ENCODE measurements around the gene UNC45A. TPM values are rescaled to one million over a fixed set of nuclear protein-coding genes. Genes with fewer than 3 reads are reported as not detected.

Gene UNC45A
- total RNA-seq, 2 donors from 2014 or later = 42.8 to 85.0 TPM

DNA sequence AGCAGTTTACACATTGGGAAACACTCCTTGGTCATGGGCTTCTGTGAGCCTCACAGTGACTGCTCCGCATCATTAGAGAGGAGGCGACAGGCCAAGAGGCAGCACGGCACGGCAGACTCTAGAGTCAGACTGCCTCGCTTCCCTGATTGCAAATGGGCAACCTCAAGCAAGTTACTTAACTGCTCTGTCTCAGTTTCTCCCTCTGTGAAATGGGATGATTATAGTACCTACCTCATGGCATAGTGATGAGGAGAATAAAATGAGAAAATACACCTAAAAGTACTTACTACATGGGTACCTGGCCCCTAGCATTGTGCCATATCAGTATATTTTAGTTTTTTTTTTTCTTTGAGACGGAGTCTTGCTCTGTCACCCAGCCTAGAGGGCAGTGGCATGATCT lies 15.6 kb downstream of the UNC45A start:
- DNase-seq (no peak), ATAC-seq (no peak)
- Histone ChIP-seq H3K4me3 (no peak overlapping the region), H3K27me3 (no peaks in the 10 kb centered on the region), H3K27ac (no peak overlapping the region), H3K36me3 (replicated peaks in 1 of 2; ENCODE audit: insufficient read depth in 1 of 2, low read depth in 2 of 2) (peaks cover 11 to 34% of the 10 kb centered on the region in 2 donors), H3K9me3 (no peaks in the 10 kb centered on the region), H3K4me1 (peaks cover 11% of the 10 kb centered on the region)
- intact Hi-C loops (cut with DNase I) = loop anchor here (5.0 kb wide), 1 partner anchor 92 kb away; no protein-coding TSS in a partner anchor
- no peak for TF ChIP-seq POLR2A (IDR thresholded peaks at IDR 0.05)
- TF ChIP-seq, protein P1, sequence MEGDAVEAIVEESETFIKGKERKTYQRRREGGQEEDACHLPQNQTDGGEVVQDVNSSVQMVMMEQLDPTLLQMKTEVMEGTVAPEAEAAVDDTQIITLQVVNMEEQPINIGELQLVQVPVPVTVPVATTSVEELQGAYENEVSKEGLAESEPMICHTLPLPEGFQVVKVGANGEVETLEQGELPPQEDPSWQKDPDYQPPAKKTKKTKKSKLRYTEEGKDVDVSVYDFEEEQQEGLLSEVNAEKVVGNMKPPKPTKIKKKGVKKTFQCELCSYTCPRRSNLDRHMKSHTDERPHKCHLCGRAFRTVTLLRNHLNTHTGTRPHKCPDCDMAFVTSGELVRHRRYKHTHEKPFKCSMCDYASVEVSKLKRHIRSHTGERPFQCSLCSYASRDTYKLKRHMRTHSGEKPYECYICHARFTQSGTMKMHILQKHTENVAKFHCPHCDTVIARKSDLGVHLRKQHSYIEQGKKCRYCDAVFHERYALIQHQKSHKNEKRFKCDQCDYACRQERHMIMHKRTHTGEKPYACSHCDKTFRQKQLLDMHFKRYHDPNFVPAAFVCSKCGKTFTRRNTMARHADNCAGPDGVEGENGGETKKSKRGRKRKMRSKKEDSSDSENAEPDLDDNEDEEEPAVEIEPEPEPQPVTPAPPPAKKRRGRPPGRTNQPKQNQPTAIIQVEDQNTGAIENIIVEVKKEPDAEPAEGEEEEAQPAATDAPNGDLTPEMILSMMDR (IDR thresholded peaks at IDR 0.05) = no peak
- WGBS, 2 donors = 88 to 100% methylated on average over 2 to 6 of the region's 6 CpGs

DNA sequence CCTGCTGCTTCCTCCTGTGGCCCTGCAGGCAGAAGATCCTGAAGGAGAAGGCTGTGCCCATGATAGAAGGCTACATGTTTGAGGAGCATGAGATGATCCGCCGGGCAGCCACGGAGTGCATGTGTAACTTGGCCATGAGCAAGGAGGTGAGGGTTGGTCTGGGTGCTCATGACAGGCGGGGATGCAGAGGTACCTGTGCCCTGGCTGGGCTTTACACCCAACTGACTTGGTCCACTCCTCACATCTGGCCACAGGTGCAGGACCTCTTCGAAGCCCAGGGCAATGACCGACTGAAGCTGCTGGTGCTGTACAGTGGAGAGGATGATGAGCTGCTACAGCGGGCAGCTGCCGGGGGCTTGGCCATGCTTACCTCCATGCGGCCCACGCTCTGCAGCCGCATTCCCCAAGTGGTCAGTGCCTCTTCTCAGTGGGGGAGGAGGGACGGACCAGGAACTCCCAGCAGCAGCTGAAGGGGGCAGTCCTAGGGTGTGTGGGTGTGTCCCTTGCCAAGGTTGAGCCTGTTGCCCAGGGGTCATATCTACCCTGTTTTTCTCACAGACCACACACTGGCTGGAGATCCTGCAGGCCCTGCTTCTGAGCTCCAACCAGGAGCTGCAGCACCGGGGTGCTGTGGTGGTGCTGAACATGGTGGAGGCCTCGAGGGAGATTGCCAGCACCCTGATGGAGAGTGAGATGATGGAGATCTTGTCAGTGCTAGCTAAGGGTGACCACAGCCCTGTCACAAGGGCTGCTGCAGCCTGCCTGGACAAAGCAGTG lies 18.0 kb downstream of the UNC45A start:
- WGBS, 2 donors = 90 to 92% methylated on average over 2 to 14 of the region's 14 CpGs
- TF ChIP-seq, protein P1 (IDR thresholded peaks at IDR 0.05) = no peak
- no peak for TF ChIP-seq POLR2A (IDR thresholded peaks at IDR 0.05)
- no peaks in the 10 kb centered on the region for H3K27me3 ChIP-seq
- H3K4me3 ChIP-seq = no peak overlapping the region
- intact Hi-C loops (cut with DNase I) = loop anchor here (5.0 kb wide), 1 partner anchor 89 kb away; no protein-coding TSS in a partner anchor
- H3K36me3 ChIP-seq (replicated peaks in 1 of 2; ENCODE audit: insufficient read depth in 1 of 2, low read depth in 2 of 2) = peaks cover 3 to 23% of the 10 kb centered on the region in 2 donors
- DNase-seq = no peak
- ATAC-seq = no peak
- H3K4me1 ChIP-seq = peaks cover 30% of the 10 kb centered on the region
- no peak overlapping the region for H3K27ac ChIP-seq
- no peaks in the 10 kb centered on the region for H3K9me3 ChIP-seq

DNA sequence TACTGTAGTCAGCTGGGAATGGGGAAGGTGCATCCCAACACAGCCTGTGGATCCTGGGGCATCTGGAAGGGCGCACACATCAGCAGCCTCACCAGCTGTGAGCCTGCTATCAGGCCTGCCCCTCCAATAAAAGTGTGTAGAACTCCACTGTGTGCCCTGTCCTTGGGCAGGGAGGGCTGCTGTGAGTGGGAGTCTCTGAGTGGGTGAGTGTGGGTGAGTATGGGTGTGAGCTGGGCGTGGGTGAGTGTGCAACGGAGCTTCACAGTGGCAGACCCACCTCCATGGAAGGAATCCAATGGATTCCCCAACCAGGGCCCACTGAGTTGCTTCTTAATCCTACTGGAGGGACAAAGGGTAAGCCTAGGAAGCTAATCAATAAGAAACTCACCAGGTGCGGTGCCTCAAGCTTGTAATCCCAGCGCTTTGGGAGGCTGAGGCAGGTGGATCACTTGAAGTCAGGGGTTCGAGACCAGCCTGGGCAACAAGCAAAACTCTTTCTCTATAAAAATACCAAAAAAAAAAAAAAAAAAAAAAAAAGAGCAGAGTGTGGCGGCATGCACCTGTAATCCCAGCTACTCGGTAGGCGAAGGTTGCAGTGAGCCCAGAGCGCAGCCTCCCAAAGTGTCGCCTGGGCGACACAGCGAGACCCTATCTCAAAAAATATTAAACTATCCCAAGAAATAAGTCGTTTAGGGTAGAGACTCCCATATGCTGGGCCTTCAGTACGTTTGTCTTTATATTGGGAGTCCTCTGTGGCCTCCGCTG lies 19.0 kb downstream of the UNC45A start:
- Histone ChIP-seq H3K27me3 (no peaks in the 10 kb centered on the region), H3K4me1 (peaks cover 31% of the 10 kb centered on the region), H3K27ac (peak overlapping the region; percentile 72 to 98 (median 92)), H3K36me3 (replicated peaks in 1 of 2; ENCODE audit: insufficient read depth in 1 of 2, low read depth in 2 of 2) (peaks cover 3 to 20% of the 10 kb centered on the region in 2 donors), H3K9me3 (no peaks in the 10 kb centered on the region), H3K4me3 (no peak overlapping the region)
- ATAC-seq (no peak), DNase-seq (no peak)
- WGBS, 2 donors = 63 to 69% methylated on average over 16 of the region's 16 CpGs
- TF ChIP-seq POLR2A (IDR thresholded peaks at IDR 0.05) = no peak
- intact Hi-C loops (cut with DNase I) = loop anchor here (5.0 kb wide), 1 partner anchor 88 kb away; no protein-coding TSS in a partner anchor

DNA sequence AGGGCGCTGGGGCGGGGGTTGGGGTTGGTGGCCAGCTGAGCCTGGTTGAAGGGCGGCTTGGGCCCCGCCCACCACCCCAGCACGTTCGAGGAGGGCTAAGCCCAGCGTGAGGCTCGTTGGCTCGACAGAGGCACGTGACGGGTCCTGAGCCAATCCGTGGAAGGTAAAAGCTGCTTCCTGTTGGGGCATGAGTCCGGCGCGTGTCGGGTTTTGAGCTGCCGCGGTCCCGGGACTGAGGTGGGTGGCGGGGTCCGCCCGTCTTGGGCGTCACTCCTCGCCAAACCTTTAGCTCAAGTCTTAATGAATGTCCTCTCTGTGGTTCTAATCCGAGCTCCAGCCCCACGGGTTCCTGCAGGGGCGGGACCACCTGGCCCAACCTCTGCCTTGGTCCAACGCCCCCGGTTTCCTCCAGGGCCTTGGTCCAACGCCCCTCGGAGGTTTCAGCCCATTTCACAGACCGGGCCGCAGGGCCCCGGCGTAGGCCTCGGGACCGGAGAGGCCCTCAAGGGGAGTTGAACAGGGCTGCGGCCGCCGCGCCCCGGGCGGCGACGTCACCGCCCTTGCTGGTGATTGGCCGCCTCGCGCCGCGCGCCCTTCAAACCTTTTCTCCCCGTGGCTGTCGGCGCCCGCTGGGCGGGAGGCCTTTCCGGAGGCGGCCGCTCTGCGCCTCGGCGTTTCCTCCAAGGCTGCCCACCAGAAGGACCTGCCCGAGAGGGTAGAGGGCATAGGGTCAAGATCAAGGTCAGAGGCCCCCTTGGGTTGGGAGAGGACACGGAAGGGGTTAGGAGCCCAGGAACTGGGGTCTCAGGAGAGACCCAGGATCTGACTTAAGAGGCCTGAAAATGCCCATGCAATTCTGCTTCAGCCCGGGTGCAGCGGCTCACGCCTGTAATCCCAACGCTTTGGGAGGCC lies 19.9 kb downstream of the UNC45A start, which contains the start of gene RCCD1:
TSS of gene RCCD1 (plus strand) at position 173 of the 912 bp plus-strand sequence. CDS start 1,851 bp downstream, outside the sequence.
- Histone ChIP-seq H3K4me1 (peaks cover 31% of the 10 kb centered on the region), H3K4me3 (peak within 1 kb of the TSS; percentile 39 to 60), H3K9me3 (no peaks in the 10 kb centered on the region), H3K36me3 (replicated peaks in 1 of 2; ENCODE audit: insufficient read depth in 1 of 2, low read depth in 2 of 2) (peaks cover 0 to 11% of the 10 kb centered on the region in 2 donors), H3K27ac (peak within 1 kb of the TSS; percentile 72 to 98 (median 92)), H3K27me3 (no peaks in the 10 kb centered on the region)
- TF ChIP-seq, protein P1 (IDR thresholded peaks at IDR 0.05) = no peak
- TF ChIP-seq POLR2A (IDR thresholded peaks at IDR 0.05) = peak; percentile 35 to 79 (median 79)
- ATAC-seq (peak; percentile 92), DNase-seq (peak; percentile 94 to 97 (median 96))
- WGBS, 2 donors = 1 to 9% methylated on average over 13 to 69 of the region's 69 CpGs
- intact Hi-C loops (cut with DNase I) = loop anchor here (5.0 kb wide), 1 partner anchor 87 kb away; no protein-coding TSS in a partner anchor
